ENCODE data around the gene TLE1.

DNA sequence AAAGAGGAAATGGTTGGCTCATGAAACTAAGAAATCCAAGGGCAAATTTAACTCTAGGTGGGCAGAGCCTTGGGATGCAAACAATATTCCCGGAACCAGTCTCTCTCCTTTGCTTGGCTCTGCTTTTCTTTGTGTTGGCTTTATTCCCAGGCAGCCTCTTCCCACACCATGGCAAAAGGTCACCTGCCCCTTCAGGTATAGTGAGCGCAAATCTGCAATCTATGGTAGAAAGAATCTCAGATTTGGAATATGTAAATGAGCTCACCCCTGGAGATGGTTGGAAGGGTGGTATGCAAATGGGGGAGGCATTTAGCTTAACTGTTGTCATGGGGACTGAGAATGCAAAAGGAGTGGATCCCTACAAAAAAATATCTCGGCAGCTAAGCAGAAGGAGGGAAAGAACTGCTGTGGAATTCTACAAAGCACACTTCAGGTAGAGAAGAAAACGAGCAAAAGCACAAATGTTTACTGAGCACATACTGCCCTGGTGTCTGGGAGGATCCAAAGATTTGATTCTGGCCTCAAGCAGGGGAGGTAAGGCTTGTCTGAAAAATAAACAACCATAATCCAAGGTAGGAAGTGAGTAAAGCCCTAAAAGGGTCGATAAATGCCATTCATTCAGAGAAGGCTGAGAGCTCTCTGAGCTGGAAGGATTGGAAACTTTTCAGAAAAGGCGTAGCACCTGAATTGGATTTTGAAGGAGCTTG lies 139.7 kb downstream of the TLE1 start:
- no peak for TF ChIP-seq POLR2A (IDR thresholded peaks at IDR 0.05)
- TF ChIP-seq CTCF (IDR thresholded peaks at IDR 0.05), result no peak
- no peak for TF ChIP-seq POLR2AphosphoS5 (IDR thresholded peaks at IDR 0.05)

Data from transverse colon (tissue), 4 donors.